ENCODE results near the gene DMD. TPM values are rescaled to one million over a fixed set of nuclear protein-coding genes. Genes with fewer than 3 reads are reported as not detected.

DMD gene
- total and polyA plus RNA-seq, 4 donors = 19.9 to 260 (median 111) TPM

- no peaks in the 10 kb centered on the region for H3K36me3 ChIP-seq (ENCODE audit: control insufficient read depth in 1 of 2, insufficient read depth in 2 of 2, low read length in 1 of 2)
- H3K4me1 ChIP-seq (ENCODE audit: control insufficient read depth in 1 of 2, insufficient read depth in 2 of 2, low read length in 2 of 2) = no peaks in the 10 kb centered on the region
- H3K27me3 ChIP-seq (ENCODE audit: control insufficient read depth in 1 of 2, insufficient read depth in 2 of 2, low read length in 1 of 2) = no peaks in the 10 kb centered on the region
- H3K4me3 ChIP-seq (ENCODE audit: low read length in 2 of 2) = no peak overlapping the region
- H3K9me3 ChIP-seq (ENCODE audit: control insufficient read depth, low read length) = no peaks in the 10 kb centered on the region
- intact Hi-C loops (cut with DNase I) = no loop called here
- ATAC-seq (ENCODE audit: low FRiP score) (no peak), DNase-seq (no peak)
- WGBS, 2 donors = 57 to 62% methylated on average over 6 of the region's 6 CpGs
- no peak overlapping the region for H3K27ac ChIP-seq (ENCODE audit: low read depth in 1 of 2, low read length in 2 of 2)
These were observed 2080.7 kb downstream of the DMD start for GRCh38 chrX:31130457-31131220.

GRCh38 chrX:31128855-31129254 is 2082.5 kb downstream of the DMD start:
- Histone ChIP-seq H3K9me3 (ENCODE audit: control insufficient read depth, low read length) (no peaks in the 10 kb centered on the region), H3K4me3 (ENCODE audit: low read length in 2 of 2) (no peak overlapping the region), H3K27me3 (ENCODE audit: control insufficient read depth in 1 of 2, insufficient read depth in 2 of 2, low read length in 1 of 2) (no peaks in the 10 kb centered on the region), H3K27ac (ENCODE audit: low read depth in 1 of 2, low read length in 2 of 2) (no peak overlapping the region), H3K36me3 (ENCODE audit: control insufficient read depth in 1 of 2, insufficient read depth in 2 of 2, low read length in 1 of 2) (no peaks in the 10 kb centered on the region), H3K4me1 (ENCODE audit: control insufficient read depth in 1 of 2, insufficient read depth in 2 of 2, low read length in 2 of 2) (no peaks in the 10 kb centered on the region)
- intact Hi-C loops (cut with DNase I) = no loop called here
- ATAC-seq (ENCODE audit: low FRiP score) = no peak
- no peak for DNase-seq
- WGBS, 2 donors = 81 to 90% methylated on average over 4 of the region's 4 CpGs

GRCh38 chrX:31127716-31128115 is 2083.6 kb downstream of the DMD start:
- ATAC-seq (ENCODE audit: low FRiP score) = no peak
- intact Hi-C loops (cut with DNase I) = no loop called here
- Histone ChIP-seq H3K9me3 (ENCODE audit: control insufficient read depth, low read length) (no peaks in the 10 kb centered on the region), H3K4me1 (ENCODE audit: control insufficient read depth in 1 of 2, insufficient read depth in 2 of 2, low read length in 2 of 2) (no peaks in the 10 kb centered on the region), H3K4me3 (ENCODE audit: low read length in 2 of 2) (no peak overlapping the region), H3K27ac (ENCODE audit: low read depth in 1 of 2, low read length in 2 of 2) (no peak overlapping the region), H3K36me3 (ENCODE audit: control insufficient read depth in 1 of 2, insufficient read depth in 2 of 2, low read length in 1 of 2) (no peaks in the 10 kb centered on the region), H3K27me3 (ENCODE audit: control insufficient read depth in 1 of 2, insufficient read depth in 2 of 2, low read length in 1 of 2) (no peaks in the 10 kb centered on the region)
- no peak for DNase-seq
- 76 to 98% methylated on average over 3 of the region's 3 CpGs for WGBS, 2 donors

- DNase-seq (no peak), ATAC-seq (ENCODE audit: low FRiP score) (no peak)
- 60 to 68% methylated on average over 7 of the region's 7 CpGs for WGBS, 2 donors
- Histone ChIP-seq H3K4me3 (ENCODE audit: low read length in 2 of 2) (no peak overlapping the region), H3K36me3 (ENCODE audit: control insufficient read depth in 1 of 2, insufficient read depth in 2 of 2, low read length in 1 of 2) (no peaks in the 10 kb centered on the region), H3K9me3 (ENCODE audit: control insufficient read depth, low read length) (no peaks in the 10 kb centered on the region), H3K4me1 (ENCODE audit: control insufficient read depth in 1 of 2, insufficient read depth in 2 of 2, low read length in 2 of 2) (no peaks in the 10 kb centered on the region), H3K27ac (ENCODE audit: low read depth in 1 of 2, low read length in 2 of 2) (no peak overlapping the region), H3K27me3 (ENCODE audit: control insufficient read depth in 1 of 2, insufficient read depth in 2 of 2, low read length in 1 of 2) (no peaks in the 10 kb centered on the region)
- intact Hi-C loops (cut with DNase I) = no loop called here
These were observed 2085.1 kb downstream of the DMD start for GRCh38 chrX:31126205-31126604.

GRCh38 chrX:31124536-31124935 is 2086.8 kb downstream of the DMD start:
- DNase-seq = no peak
- no peaks in the 10 kb centered on the region for H3K36me3 ChIP-seq (ENCODE audit: control insufficient read depth in 1 of 2, insufficient read depth in 2 of 2, low read length in 1 of 2)
- no peak overlapping the region for H3K4me3 ChIP-seq (ENCODE audit: low read length in 2 of 2)
- no peaks in the 10 kb centered on the region for H3K9me3 ChIP-seq (ENCODE audit: control insufficient read depth, low read length)
- H3K27me3 ChIP-seq (ENCODE audit: control insufficient read depth in 1 of 2, insufficient read depth in 2 of 2, low read length in 1 of 2) = no peaks in the 10 kb centered on the region
- ATAC-seq (ENCODE audit: low FRiP score) = no peak
- 26 to 38% methylated on average over 4 of the region's 4 CpGs for WGBS, 2 donors
- no peak overlapping the region for H3K27ac ChIP-seq (ENCODE audit: low read depth in 1 of 2, low read length in 2 of 2)
- intact Hi-C loops (cut with DNase I) = no loop called here
- H3K4me1 ChIP-seq (ENCODE audit: control insufficient read depth in 1 of 2, insufficient read depth in 2 of 2, low read length in 2 of 2) = no peaks in the 10 kb centered on the region

- no peaks in the 10 kb centered on the region for H3K36me3 ChIP-seq (ENCODE audit: control insufficient read depth in 1 of 2, insufficient read depth in 2 of 2, low read length in 1 of 2)
- DNase-seq (no peak), ATAC-seq (ENCODE audit: low FRiP score) (no peak)
- H3K27ac ChIP-seq (ENCODE audit: low read depth in 1 of 2, low read length in 2 of 2) = no peak overlapping the region
- no peaks in the 10 kb centered on the region for H3K27me3 ChIP-seq (ENCODE audit: control insufficient read depth in 1 of 2, insufficient read depth in 2 of 2, low read length in 1 of 2)
- no peaks in the 10 kb centered on the region for H3K9me3 ChIP-seq (ENCODE audit: control insufficient read depth, low read length)
- H3K4me3 ChIP-seq (ENCODE audit: low read length in 2 of 2) = no peak overlapping the region
- WGBS, 2 donors = 66 to 67% methylated on average over 3 of the region's 3 CpGs
- intact Hi-C loops (cut with DNase I) = no loop called here
- no peaks in the 10 kb centered on the region for H3K4me1 ChIP-seq (ENCODE audit: control insufficient read depth in 1 of 2, insufficient read depth in 2 of 2, low read length in 2 of 2)
These were observed 2088.0 kb downstream of the DMD start for GRCh38 chrX:31123335-31123734.

GRCh38 chrX:31117266-31117665 is 2094.1 kb downstream of the DMD start:
- H3K27me3 ChIP-seq (ENCODE audit: control insufficient read depth in 1 of 2, insufficient read depth in 2 of 2, low read length in 1 of 2) = no peaks in the 10 kb centered on the region
- no peak overlapping the region for H3K27ac ChIP-seq (ENCODE audit: low read depth in 1 of 2, low read length in 2 of 2)
- intact Hi-C loops (cut with DNase I) = no loop called here
- no peak for DNase-seq
- ATAC-seq (ENCODE audit: low FRiP score) = no peak
- no peaks in the 10 kb centered on the region for H3K4me1 ChIP-seq (ENCODE audit: control insufficient read depth in 1 of 2, insufficient read depth in 2 of 2, low read length in 2 of 2)
- 55 to 59% methylated on average over 4 of the region's 4 CpGs for WGBS, 2 donors
- H3K4me3 ChIP-seq (ENCODE audit: low read length in 2 of 2) = no peak overlapping the region
- no peaks in the 10 kb centered on the region for H3K36me3 ChIP-seq (ENCODE audit: control insufficient read depth in 1 of 2, insufficient read depth in 2 of 2, low read length in 1 of 2)
- no peaks in the 10 kb centered on the region for H3K9me3 ChIP-seq (ENCODE audit: control insufficient read depth, low read length)

GRCh38 chrX:31115398-31115797 is 2096.0 kb downstream of the DMD start:
- WGBS, 2 donors = 26 to 42% methylated on average over 4 of the region's 4 CpGs
- Histone ChIP-seq H3K4me1 (ENCODE audit: control insufficient read depth in 1 of 2, insufficient read depth in 2 of 2, low read length in 2 of 2) (no peaks in the 10 kb centered on the region), H3K27ac (ENCODE audit: low read depth in 1 of 2, low read length in 2 of 2) (no peak overlapping the region), H3K36me3 (ENCODE audit: control insufficient read depth in 1 of 2, insufficient read depth in 2 of 2, low read length in 1 of 2) (no peaks in the 10 kb centered on the region), H3K27me3 (ENCODE audit: control insufficient read depth in 1 of 2, insufficient read depth in 2 of 2, low read length in 1 of 2) (no peaks in the 10 kb centered on the region), H3K4me3 (ENCODE audit: low read length in 2 of 2) (no peak overlapping the region), H3K9me3 (ENCODE audit: control insufficient read depth, low read length) (no peaks in the 10 kb centered on the region)
- DNase-seq = no peak
- intact Hi-C loops (cut with DNase I) = no loop called here
- ATAC-seq (ENCODE audit: low FRiP score) = no peak

- 9 to 31% methylated on average over 2 of the region's 2 CpGs for WGBS, 2 donors
- H3K27ac ChIP-seq (ENCODE audit: low read depth in 1 of 2, low read length in 2 of 2) = no peak overlapping the region
- ATAC-seq (ENCODE audit: low FRiP score) (no peak), DNase-seq (no peak)
- no peaks in the 10 kb centered on the region for H3K27me3 ChIP-seq (ENCODE audit: control insufficient read depth in 1 of 2, insufficient read depth in 2 of 2, low read length in 1 of 2)
- H3K4me1 ChIP-seq (ENCODE audit: control insufficient read depth in 1 of 2, insufficient read depth in 2 of 2, low read length in 2 of 2) = no peaks in the 10 kb centered on the region
- intact Hi-C loops (cut with DNase I) = no loop called here
- H3K9me3 ChIP-seq (ENCODE audit: control insufficient read depth, low read length) = no peaks in the 10 kb centered on the region
- no peak overlapping the region for H3K4me3 ChIP-seq (ENCODE audit: low read length in 2 of 2)
- H3K36me3 ChIP-seq (ENCODE audit: control insufficient read depth in 1 of 2, insufficient read depth in 2 of 2, low read length in 1 of 2) = no peaks in the 10 kb centered on the region
These were observed 2096.5 kb downstream of the DMD start for GRCh38 chrX:31114858-31115257.

All from aorta (tissue), 5 donors.